Measurements from ENCODE around the gene RAMACL.

The RAMACL gene

DNA sequence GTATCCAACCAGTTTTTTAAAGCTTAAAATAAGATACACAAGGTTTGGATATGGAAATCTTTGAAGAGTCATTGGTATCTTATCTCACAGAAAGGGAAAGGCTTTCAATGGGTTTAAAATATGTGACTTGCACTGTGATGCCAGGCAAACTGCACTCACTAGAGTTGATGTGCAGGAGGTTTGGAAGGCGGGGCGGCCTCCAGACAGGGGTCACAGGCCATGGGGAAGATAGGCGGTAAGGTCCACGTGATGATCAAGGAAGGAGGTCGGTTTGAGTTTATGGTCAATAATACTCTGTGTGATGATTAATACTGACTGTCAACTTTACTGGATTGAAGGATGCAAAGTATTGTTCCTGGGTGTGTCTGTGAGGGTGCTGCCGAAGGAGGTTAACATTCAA is 9.5 kb upstream of the RAMACL start:
- DNase-seq (ENCODE audit: insufficient read length, low spot score) = no peak
- no peak for FAIRE-seq
- TF ChIP-seq, protein P1, sequence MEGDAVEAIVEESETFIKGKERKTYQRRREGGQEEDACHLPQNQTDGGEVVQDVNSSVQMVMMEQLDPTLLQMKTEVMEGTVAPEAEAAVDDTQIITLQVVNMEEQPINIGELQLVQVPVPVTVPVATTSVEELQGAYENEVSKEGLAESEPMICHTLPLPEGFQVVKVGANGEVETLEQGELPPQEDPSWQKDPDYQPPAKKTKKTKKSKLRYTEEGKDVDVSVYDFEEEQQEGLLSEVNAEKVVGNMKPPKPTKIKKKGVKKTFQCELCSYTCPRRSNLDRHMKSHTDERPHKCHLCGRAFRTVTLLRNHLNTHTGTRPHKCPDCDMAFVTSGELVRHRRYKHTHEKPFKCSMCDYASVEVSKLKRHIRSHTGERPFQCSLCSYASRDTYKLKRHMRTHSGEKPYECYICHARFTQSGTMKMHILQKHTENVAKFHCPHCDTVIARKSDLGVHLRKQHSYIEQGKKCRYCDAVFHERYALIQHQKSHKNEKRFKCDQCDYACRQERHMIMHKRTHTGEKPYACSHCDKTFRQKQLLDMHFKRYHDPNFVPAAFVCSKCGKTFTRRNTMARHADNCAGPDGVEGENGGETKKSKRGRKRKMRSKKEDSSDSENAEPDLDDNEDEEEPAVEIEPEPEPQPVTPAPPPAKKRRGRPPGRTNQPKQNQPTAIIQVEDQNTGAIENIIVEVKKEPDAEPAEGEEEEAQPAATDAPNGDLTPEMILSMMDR (IDR thresholded peaks at IDR 0.05; ENCODE audit: insufficient read depth, missing control alignments) = no peak

DNA sequence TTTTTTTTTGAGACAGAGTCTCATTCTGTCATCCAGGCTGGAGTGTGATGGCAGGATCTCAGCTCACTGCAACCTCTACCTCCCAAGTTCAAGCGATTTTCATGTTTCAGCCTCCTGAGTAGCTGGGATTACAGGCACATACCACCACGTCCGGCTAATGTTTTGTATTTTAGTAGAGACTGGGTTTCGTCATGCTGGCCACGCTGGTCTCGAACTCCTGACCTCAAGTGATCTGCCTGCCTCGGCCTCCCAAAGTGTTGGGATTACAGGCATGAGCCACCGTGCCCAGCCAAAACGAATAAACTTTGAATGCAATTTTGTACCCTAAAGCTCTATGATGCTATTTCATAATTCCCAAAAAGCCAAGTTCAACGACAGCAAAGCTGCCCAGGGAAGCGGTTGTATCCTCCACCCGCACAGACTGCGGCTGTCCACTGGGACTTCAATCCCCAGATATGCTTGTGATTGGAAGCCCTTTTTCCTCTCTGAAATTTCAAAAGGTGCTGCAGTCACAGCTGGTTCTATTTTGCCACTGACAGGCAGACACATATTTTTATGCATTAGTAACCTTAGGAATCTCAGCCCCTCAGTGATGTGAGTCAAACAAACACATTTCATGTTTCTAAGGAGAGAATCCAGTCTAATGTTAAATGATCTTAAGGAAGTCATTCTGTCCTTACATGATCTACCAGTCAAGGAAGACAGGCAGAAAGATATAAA is 8.7 kb upstream of the RAMACL start:
- FAIRE-seq (no peak), DNase-seq (ENCODE audit: insufficient read length, low spot score) (no peak)
- TF ChIP-seq, protein P1 (IDR thresholded peaks at IDR 0.05; ENCODE audit: insufficient read depth, missing control alignments) = no peak

DNA sequence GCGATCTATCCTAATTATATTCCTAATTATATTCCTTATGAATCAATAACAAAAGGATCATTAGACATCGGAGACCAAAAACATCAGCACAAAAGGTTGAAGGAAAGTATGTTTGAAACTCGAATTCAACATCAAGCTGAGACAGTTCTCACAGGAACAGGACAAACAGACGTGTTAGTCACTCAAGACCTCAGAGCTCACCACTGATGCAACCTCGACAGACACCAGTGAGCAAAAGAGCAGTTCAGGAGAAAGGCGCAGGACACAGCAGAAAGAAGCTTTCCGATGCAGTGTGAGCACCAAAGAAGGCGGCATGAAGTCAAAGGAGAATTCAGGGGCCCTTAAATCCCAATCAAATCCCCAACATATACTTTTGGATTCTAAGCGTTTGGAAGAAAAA is 6.3 kb upstream of the RAMACL start:
- FAIRE-seq = no peak
- no peak for DNase-seq (ENCODE audit: insufficient read length, low spot score)
- TF ChIP-seq, protein P1 (IDR thresholded peaks at IDR 0.05; ENCODE audit: insufficient read depth, missing control alignments) = no peak

DNA sequence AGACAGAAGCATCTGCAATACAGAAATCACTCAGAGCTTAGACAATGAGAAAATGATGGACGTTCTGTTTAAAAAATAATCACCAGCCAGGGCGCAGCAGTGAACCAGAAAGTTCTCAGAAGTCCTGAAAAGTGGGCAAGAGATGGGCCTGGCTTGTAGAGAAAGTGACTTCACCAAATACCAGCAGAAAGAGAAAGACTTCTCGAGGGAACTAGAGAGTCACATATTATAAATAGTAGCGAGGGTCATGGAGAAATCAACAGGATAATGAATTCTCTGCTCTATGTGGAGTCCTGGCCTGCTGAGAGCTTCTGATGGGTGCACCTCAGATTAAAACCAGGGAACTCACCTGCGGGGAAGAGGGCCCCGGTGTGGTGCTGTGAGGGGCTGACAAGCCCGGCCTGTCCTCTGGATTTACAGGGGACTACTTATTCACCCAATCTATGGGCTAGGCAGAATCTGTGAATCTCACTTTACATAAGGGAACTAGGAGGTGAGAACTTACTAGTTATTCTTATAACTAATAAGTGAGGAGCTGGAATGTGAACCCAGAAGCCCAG is 5.6 kb upstream of the RAMACL start:
- DNase-seq (ENCODE audit: insufficient read length, low spot score) (no peak), FAIRE-seq (no peak)
- TF ChIP-seq, protein P1 (IDR thresholded peaks at IDR 0.05; ENCODE audit: insufficient read depth, missing control alignments) = no peak

DNA sequence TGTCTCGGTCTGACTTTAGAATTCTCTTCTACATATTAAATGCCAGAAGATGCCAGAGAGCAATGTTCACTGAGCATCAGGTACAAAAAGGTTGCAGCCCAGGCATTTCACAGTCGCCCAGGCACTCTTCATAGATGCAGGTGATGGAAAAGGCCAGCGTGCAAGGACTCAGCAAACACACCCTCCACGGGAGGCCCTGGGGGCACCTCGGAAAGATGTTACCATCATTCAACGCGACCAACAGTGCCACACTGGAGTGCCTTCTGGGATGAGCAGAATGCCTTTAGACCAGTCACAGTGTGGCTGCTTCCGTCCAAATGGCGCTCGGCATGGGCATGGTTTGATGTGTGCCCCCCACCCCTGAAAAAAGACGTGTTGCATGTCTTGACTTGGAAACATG is 4.5 kb upstream of the RAMACL start:
- DNase-seq (ENCODE audit: insufficient read length, low spot score) (no peak), FAIRE-seq (no peak)
- TF ChIP-seq, protein P1 (IDR thresholded peaks at IDR 0.05; ENCODE audit: insufficient read depth, missing control alignments) = no peak

DNA sequence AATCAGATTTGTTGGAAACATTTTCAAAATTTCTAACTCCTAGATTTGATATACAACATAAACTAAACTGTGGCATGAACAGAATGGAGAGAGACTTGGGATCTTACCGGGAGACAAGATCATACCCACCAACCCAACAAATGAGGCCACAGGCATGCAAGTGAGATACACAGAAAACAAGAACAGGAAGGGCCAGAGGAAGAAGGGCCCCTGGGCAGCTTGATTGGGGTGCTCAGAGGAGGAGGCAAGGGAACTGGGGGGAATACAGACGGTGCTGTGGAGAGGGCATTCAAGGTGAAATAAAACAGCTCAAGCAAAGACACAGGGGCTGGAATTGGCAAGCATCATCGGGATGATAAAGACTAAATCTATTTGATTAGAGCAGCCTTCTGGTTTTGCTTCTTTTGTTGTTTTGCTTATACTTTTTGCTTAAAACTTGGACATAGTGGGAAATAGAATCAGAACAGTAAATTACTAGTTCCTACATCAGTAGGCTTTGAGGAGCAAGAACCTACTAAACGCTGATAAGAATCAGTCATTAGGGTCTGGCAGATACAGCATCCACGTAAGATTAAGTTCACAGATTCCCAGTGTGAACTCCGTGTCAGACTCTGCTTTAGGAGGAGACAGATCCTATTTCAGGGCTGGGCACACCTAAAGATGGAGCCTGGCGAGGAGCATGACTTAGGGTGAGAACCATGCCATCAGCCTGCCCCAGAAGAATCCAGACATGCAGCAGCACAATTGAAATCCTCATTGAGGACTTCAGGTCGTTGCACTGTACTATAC is 3.5 kb upstream of the RAMACL start:
- TF ChIP-seq, protein P1 (IDR thresholded peaks at IDR 0.05; ENCODE audit: insufficient read depth, missing control alignments) = no peak
- DNase-seq (ENCODE audit: insufficient read length, low spot score) (no peak), FAIRE-seq (no peak)

Measured in D721Med (cell line).